ENCODE measurements around the gene TMEM86B. TPM values are rescaled to one million over a fixed set of nuclear protein-coding genes. Genes with fewer than 3 reads are reported as not detected.

Gene TMEM86B
- total and polyA plus RNA-seq, 2 donors (not counting 3 experiments of a cell fraction or from before 2014, with no cell fraction given) = 4.5 to 5.4 TPM

DNA sequence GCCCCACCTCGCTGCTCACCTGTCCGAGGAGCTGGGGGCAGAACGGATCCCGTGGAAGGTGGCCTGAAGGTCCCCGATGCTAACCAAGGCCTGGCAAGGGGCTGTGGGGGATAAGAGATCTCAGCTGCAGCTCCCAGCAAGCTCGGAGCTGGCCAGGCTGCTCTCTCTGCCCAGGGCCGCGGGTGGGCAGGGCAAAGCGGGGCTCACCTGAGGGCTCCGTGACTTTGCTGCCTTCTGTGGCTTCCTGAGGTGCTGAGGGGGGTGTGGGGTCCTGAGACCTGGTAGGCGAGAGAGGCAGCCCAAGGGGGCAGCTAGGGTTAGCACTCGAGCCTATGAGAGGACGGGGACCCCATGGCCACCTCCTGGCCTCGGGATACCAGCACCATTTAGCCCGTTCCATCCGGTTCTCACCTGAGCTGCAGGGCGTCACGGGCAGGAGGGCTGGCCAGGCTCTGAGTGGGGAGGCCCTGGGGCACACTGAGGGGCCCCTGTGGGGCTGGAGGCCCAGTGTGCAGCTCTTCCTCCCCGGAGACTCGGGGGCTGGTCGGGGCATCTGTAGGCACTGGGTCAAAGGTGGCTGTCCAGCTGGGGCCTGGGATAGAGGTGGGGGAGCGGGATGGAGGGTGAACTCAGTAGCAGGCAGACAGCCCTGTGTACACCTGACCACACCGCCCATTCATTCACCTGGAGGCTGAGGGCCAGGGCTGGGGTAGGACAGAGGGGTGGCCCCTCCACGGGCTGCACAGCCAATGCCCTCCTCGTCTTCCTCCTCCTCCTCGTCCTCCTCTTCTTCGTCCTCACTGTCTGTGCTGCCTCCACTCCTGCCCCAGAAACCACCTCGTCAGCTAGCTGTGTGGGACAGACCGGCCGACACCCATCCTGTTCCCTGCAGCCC is 3.1 kb upstream of the TMEM86B start:
- Histone ChIP-seq H2AFZ (ENCODE audit: low read depth, low read length) (no peak overlapping the region), H3K9me3 (replicated peaks; ENCODE audit: control insufficient read depth, insufficient read depth, low read length) (no peaks in the 10 kb centered on the region), H3K27me3 (ENCODE audit: control insufficient read depth in 2 of 2, insufficient read depth in 2 of 2, low read length in 2 of 2) (no peaks in the 10 kb centered on the region), H4K20me1 (replicated peaks; ENCODE audit: control insufficient read depth, extremely low read depth, insufficient read depth, low read length) (no peaks in the 10 kb centered on the region), H3K9ac (replicated peaks; ENCODE audit: extremely low read depth, insufficient read depth, low read length) (no peak overlapping the region), H3K79me2 (ENCODE audit: control insufficient read depth, insufficient read depth, low read length) (no peaks in the 10 kb centered on the region), H3K36me3 (ENCODE audit: control insufficient read depth in 2 of 2, extremely low read depth in 1 of 2, insufficient read depth in 2 of 2, low read length in 2 of 2) (peaks cover 3 to 49% of the 10 kb centered on the region in 2 experiments), H3K4me1 (ENCODE audit: control insufficient read depth, extremely low read depth, insufficient read depth, low read length) (no peaks in the 10 kb centered on the region), H3K4me2 (ENCODE audit: insufficient read depth, low read length) (no peak overlapping the region), H3K9me1 (replicated peaks; ENCODE audit: control insufficient read depth, extremely low read depth, insufficient read depth, low read length) (no peaks in the 10 kb centered on the region), H3K4me3 (replicated peaks in 1 of 3; ENCODE audit: insufficient read depth in 1 of 3, low read depth in 1 of 3, low read length in 3 of 3) (no peak overlapping the region), H3K27ac (ENCODE audit: insufficient read depth, low read depth, low read length) (no peak overlapping the region)
- dilution Hi-C loops (cut with MboI; ENCODE audit: extremely low pct_ligation_motif_present, low sequenced_read_pairs) = no loop called here
- no peak for TF ChIP-seq POLR2AphosphoS5 (IDR thresholded peaks at IDR 0.05; ENCODE audit: insufficient read depth, low read depth, low read length)
- no peak for TF ChIP-seq EZH2 (IDR thresholded peaks at IDR 0.05; ENCODE audit: borderline replicate concordance, low read depth, low read length, severe bottlenecking)
- TF ChIP-seq JUN (IDR thresholded peaks at IDR 0.05; ENCODE audit: borderline replicate concordance, insufficient read depth, insufficient read length, low read depth) = no peak
- TF ChIP-seq GATA2 (IDR thresholded peaks at IDR 0.05; ENCODE audit: insufficient read depth, insufficient read length, low read depth, low read length) = no peak
- no peak for TF ChIP-seq MYC (IDR thresholded peaks at IDR 0.05; ENCODE audit: low read depth, low read length)
- no peak for TF ChIP-seq POLR2A (IDR thresholded peaks at IDR 0.05; ENCODE audit: low read depth, low read length)
- DNase-seq (ENCODE audit: low read depth, low spot score) (no peak), FAIRE-seq (no peak)
- intact Hi-C loops (cut with micrococcal nuclease) = no loop called here
- BruUV-seq (replicated peaks) = no TSS peak
- POLR2A ChIA-PET = no interaction called here
- CTCF ChIA-PET = interaction anchor here (1.2 kb wide), 1 partner anchor 14 kb away, joined by 4 read pairs; no protein-coding TSS in a partner anchor

DNA sequence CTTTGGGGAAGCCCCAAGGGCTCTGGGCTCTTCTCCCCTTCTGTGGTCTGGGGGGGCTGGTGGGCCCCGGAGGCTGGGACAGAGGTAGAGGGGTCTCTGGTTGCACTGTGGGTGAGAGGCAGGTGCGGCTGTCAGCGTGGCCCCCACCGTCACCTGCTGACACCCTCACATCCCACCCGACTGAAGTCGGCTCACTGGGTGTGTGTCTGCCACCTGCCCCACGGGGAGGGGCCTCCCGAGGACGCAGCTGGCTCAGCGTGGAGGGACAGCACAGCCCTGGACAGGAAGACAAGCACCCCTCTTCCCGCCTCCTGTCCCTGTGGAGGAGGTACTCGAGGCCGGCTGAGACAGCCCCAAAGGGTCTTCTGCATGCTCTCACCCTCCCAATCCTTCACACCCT is 2.2 kb upstream of the TMEM86B start:
- Histone ChIP-seq H3K9me3 (replicated peaks; ENCODE audit: control insufficient read depth, insufficient read depth, low read length) (no peaks in the 10 kb centered on the region), H3K4me1 (ENCODE audit: control insufficient read depth, extremely low read depth, insufficient read depth, low read length) (no peaks in the 10 kb centered on the region), H3K9me1 (replicated peaks; ENCODE audit: control insufficient read depth, extremely low read depth, insufficient read depth, low read length) (no peaks in the 10 kb centered on the region), H3K4me3 (replicated peaks in 1 of 3; ENCODE audit: insufficient read depth in 1 of 3, low read depth in 1 of 3, low read length in 3 of 3) (no peak overlapping the region), H4K20me1 (replicated peaks; ENCODE audit: control insufficient read depth, extremely low read depth, insufficient read depth, low read length) (no peaks in the 10 kb centered on the region), H3K9ac (replicated peaks; ENCODE audit: extremely low read depth, insufficient read depth, low read length) (no peak overlapping the region), H2AFZ (ENCODE audit: low read depth, low read length) (no peak overlapping the region), H3K27me3 (ENCODE audit: control insufficient read depth in 2 of 2, insufficient read depth in 2 of 2, low read length in 2 of 2) (no peaks in the 10 kb centered on the region), H3K4me2 (ENCODE audit: insufficient read depth, low read length) (no peak overlapping the region), H3K36me3 (ENCODE audit: control insufficient read depth in 2 of 2, extremely low read depth in 1 of 2, insufficient read depth in 2 of 2, low read length in 2 of 2) (peaks cover 3 to 45% of the 10 kb centered on the region in 2 experiments), H3K79me2 (ENCODE audit: control insufficient read depth, insufficient read depth, low read length) (no peaks in the 10 kb centered on the region), H3K27ac (ENCODE audit: insufficient read depth, low read depth, low read length) (no peak overlapping the region)
- BruUV-seq (replicated peaks) = no TSS peak
- DNase-seq (ENCODE audit: low read depth, low spot score) (no peak), FAIRE-seq (no peak)
- TF ChIP-seq MYC (IDR thresholded peaks at IDR 0.05; ENCODE audit: low read depth, low read length) (no peak), GATA2 (IDR thresholded peaks at IDR 0.05; ENCODE audit: insufficient read depth, insufficient read length, low read depth, low read length) (no peak), EZH2 (IDR thresholded peaks at IDR 0.05; ENCODE audit: borderline replicate concordance, low read depth, low read length, severe bottlenecking) (no peak), CTCF (IDR thresholded peaks at IDR 0.05; ENCODE audit: extremely low read depth in 1 of 2, insufficient read depth in 1 of 2, low read depth in 1 of 2, low read length in 2 of 2) (no peak), POLR2A (IDR thresholded peaks at IDR 0.05; ENCODE audit: low read depth, low read length) (no peak), MAX (IDR thresholded peaks at IDR 0.05; ENCODE audit: insufficient read depth, insufficient read length) (no peak)
- dilution Hi-C loops (cut with MboI; ENCODE audit: extremely low pct_ligation_motif_present, low sequenced_read_pairs) = no loop called here
- intact Hi-C loops (cut with micrococcal nuclease) = no loop called here
- ChIA-PET POLR2A (no interaction called here), CTCF (no interaction called here)
